Lung (tissue), 12 donors: ENCODE data around the gene NPHP1. TPM values are rescaled to one million over a fixed set of nuclear protein-coding genes. Genes with fewer than 3 reads are reported as not detected.

ENCODE experiments used
- ATAC-seq: fragments of 200-7000 bp; cut with Tn5 transposase; one replicate; pipeline ENCODE4 v1.9.1; 2020; ENCODE audit warnings: moderate number of reproducible peaks; ENCODE audit not compliant: insufficient read depth, low FRiP score
- DNase-seq, 3 donors: peaks; one replicate each; pipeline ENCODE4 v3.0.0-alpha.2; 2013 to 2017
- H3K27ac ChIP-seq, 2 donors: one replicate each; pipeline ENCODE4 v1.5.1; 2013; ENCODE audit warnings: mild to moderate bottlenecking in 2 of 2, moderate library complexity in 2 of 2, control low read depth in 1 of 2, inconsistent platforms in 1 of 2, low read depth in 1 of 2, low read length in 1 of 2
- H3K27me3 ChIP-seq, 3 donors: one replicate each; pipeline ENCODE4 v1.5.1; 2013; ENCODE audit warnings: low read length in 2 of 3; ENCODE audit not compliant: control insufficient read depth in 3 of 3, insufficient read depth in 3 of 3
- H3K36me3 ChIP-seq, 4 donors: one replicate each; pipeline ENCODE4 v1.5.1; 2013; ENCODE audit warnings: low read length in 4 of 4, mild to moderate bottlenecking in 1 of 4, moderate library complexity in 1 of 4; ENCODE audit not compliant: control insufficient read depth in 4 of 4, insufficient read depth in 4 of 4
- H3K4me1 ChIP-seq, 5 donors: one replicate each; pipeline ENCODE4 v1.5.1; 2013; ENCODE audit warnings: low read length in 5 of 5, mild to moderate bottlenecking in 2 of 5, moderate library complexity in 1 of 5; ENCODE audit not compliant: control insufficient read depth in 5 of 5, insufficient read depth in 5 of 5
- H3K4me3 ChIP-seq: one replicate; pipeline ENCODE4 v1.5.1; 2013; ENCODE audit warnings: mild to moderate bottlenecking, control low read depth, moderate library complexity
- H3K9ac ChIP-seq, 2 donors: one replicate each; pipeline ENCODE4 v1.5.1; 2013; ENCODE audit warnings: low read length in 2 of 2, control low read depth in 1 of 2; ENCODE audit not compliant: insufficient read depth in 1 of 2
- H3K9me3 ChIP-seq, 4 donors: one replicate each; pipeline ENCODE4 v1.5.1; 2013; ENCODE audit warnings: low read length in 3 of 4, mild to moderate bottlenecking in 1 of 4, moderate library complexity in 1 of 4; ENCODE audit not compliant: control insufficient read depth in 4 of 4, insufficient read depth in 3 of 4
- WGBS, 2 donors: extraction: QIAGEN DNeasy Blood & Tissue Kit; methylation state at CpG; one replicate each; pipeline ENCODE4 v1.1.7; 2013; 5-methylcytosine and 5-hydroxymethylcytosine counted together
- polyA plus RNA-seq, 2 donors: library from polyadenylated mRNA; stranded (reverse); fragments of 200-250 nt; gene quantifications; one replicate each; pipeline ENCODE4 v1.2.1, GENCODE V29; 2013
- total RNA-seq, 2 donors: library from RNA; depleted of rRNA in 1 of 2; stranded (reverse); fragments of >200 nt in 1 of 2; gene quantifications; one replicate each; pipeline ENCODE4 v1.2.1, GENCODE V29; 2014 to 2021
- TF ChIP-seq, protein P1 (sequence below): IDR thresholded peaks from 2 replicates; pipeline ENCODE4 v1.5.1; 2012; ENCODE audit warnings: mild to moderate bottlenecking; ENCODE audit errors: control extremely low read depth, extremely low read depth
- donor health status: control.
- donor health status: control.
- donor health status: Bipolar disorder and iron deficiency.
- donor health status: healthy.
- donor health status: DM: yes; HTN: yes; CAD: no.

Gene NPHP1
- total and polyA plus RNA-seq, 4 donors = 6.0 to 17.1 (median 11.7) TPM

DNA sequence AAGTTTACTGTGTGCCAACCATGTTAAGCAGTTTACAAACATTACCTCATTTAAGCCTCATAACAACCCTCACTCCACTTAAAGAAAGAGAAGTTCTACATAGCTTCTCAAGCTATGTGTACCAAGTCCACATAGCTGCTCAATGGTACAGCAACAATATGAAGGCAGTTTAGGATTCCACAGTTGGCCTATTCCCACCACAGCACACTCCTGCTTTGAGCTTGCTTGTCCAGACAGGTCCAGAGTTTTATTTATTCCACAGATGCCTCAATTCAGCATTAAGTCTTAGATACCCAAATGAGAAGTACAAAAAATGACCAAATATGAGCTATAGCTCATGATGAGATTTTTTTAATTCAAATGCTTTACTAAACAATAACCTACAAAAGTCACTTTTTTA, 24.8 kb downstream of the NPHP1 start:
- TF ChIP-seq, protein P1, sequence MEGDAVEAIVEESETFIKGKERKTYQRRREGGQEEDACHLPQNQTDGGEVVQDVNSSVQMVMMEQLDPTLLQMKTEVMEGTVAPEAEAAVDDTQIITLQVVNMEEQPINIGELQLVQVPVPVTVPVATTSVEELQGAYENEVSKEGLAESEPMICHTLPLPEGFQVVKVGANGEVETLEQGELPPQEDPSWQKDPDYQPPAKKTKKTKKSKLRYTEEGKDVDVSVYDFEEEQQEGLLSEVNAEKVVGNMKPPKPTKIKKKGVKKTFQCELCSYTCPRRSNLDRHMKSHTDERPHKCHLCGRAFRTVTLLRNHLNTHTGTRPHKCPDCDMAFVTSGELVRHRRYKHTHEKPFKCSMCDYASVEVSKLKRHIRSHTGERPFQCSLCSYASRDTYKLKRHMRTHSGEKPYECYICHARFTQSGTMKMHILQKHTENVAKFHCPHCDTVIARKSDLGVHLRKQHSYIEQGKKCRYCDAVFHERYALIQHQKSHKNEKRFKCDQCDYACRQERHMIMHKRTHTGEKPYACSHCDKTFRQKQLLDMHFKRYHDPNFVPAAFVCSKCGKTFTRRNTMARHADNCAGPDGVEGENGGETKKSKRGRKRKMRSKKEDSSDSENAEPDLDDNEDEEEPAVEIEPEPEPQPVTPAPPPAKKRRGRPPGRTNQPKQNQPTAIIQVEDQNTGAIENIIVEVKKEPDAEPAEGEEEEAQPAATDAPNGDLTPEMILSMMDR = no peak
- Histone ChIP-seq H3K9ac (no peak overlapping the region), H3K9me3 (peaks cover 0 to 10% (median 2%) of the 10 kb centered on the region in 4 donors), H3K36me3 (peaks cover 0 to 3% (median under 1%) of the 10 kb centered on the region in 4 donors), H3K27ac (no peak overlapping the region), H3K27me3 (no peaks in the 10 kb centered on the region), H3K4me3 (no peak overlapping the region), H3K4me1 (no peaks in the 10 kb centered on the region)
- no peak for DNase-seq
- ATAC-seq = no peak

GRCh38 chr2:110173523-110173922, 31.3 kb downstream of the NPHP1 start:
- Histone ChIP-seq H3K9me3 (no peaks in the 10 kb centered on the region), H3K4me3 (no peak overlapping the region), H3K27me3 (no peaks in the 10 kb centered on the region), H3K4me1 (peaks cover 0 to 9% (median 0%) of the 10 kb centered on the region in 5 donors), H3K9ac (no peak overlapping the region), H3K27ac (no peak overlapping the region), H3K36me3 (peaks cover 0 to 4% (median under 1%) of the 10 kb centered on the region in 4 donors)
- no peak for DNase-seq
- TF ChIP-seq, protein P1 = no peak
- ATAC-seq = no peak
- 68 to 83% methylated on average over 1 of the region's 1 CpG for WGBS, 2 donors

DNA sequence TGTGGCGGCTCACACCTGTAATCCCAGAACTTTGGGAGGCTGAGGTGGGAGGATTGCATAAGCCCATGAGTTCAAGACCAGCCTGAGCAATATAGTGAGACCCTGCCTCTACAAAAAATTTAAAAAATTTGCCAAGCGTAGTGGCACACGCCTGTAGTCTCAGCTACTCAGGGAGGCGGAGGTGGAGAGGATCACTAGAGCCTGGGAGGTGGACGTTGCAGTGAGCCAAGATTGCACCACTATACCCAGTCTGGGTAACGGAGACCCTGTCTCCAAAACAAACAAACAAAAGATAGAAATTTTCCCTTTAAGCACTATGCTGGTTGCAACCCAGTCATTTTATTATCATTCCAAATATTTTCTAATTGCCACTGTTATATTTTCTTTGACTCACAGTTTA, 32.3 kb downstream of the NPHP1 start:
- Histone ChIP-seq H3K4me3 (no peak overlapping the region), H3K4me1 (peaks cover 0 to 9% (median 0%) of the 10 kb centered on the region in 5 donors), H3K27ac (no peak overlapping the region), H3K36me3 (peaks cover 0 to 4% (median 0%) of the 10 kb centered on the region in 4 donors), H3K9me3 (no peaks in the 10 kb centered on the region), H3K27me3 (no peaks in the 10 kb centered on the region), H3K9ac (no peak overlapping the region)
- DNase-seq (no peak), ATAC-seq (no peak)
- WGBS, 2 donors = 89 to 93% methylated on average over 6 of the region's 6 CpGs
- TF ChIP-seq, protein P1 = no peak

GRCh38 chr2:110170102-110170501, 34.7 kb downstream of the NPHP1 start:
- no peaks in the 10 kb centered on the region for H3K9me3 ChIP-seq
- no peaks in the 10 kb centered on the region for H3K27me3 ChIP-seq
- H3K36me3 ChIP-seq = peaks cover 0 to 4% (median 0%) of the 10 kb centered on the region in 4 donors
- no peak overlapping the region for H3K27ac ChIP-seq
- DNase-seq (no peak), ATAC-seq (no peak)
- no peak overlapping the region for H3K4me3 ChIP-seq
- no peak overlapping the region for H3K9ac ChIP-seq
- peaks cover 0 to 9% (median 0%) of the 10 kb centered on the region in 5 donors for H3K4me1 ChIP-seq
- WGBS, 2 donors = 95 to 96% methylated on average over 3 of the region's 3 CpGs
- TF ChIP-seq, protein P1 = no peak
